ENCODE measurements around the gene CCDC149.

CCDC149 gene

DNA sequence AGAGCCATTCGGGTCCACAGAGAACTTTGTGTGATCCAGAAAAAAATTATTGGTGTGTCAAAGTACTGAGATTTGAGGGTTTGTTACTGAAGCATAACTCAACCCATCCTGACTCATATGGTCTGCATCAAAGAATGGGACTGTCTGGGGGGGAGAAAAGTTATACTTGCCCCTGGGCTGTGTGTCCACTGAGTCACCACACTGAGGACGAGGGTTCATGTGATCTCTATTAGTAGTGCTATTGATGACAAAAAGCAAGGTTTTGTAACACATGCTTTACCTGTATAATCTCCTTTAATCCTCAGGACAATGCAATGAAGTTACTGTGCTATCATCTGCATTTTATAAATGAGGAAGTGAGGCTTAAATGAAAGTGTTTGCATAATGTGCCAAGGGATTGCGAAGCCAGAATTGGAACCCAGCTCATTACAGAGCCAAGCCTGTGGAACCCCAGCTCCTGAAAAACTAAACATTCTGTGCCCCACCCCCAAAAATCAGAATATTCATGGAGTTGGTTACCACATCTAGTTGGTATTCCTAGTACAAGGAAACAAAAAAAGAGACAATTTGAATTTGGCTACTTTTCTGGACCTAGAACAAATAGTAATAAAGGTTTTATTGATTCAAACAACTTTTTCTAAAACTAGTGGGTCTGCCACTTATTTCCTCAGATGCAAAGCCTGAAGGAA lies 31.2 kb downstream of the CCDC149 start:
- no peak overlapping the region for H3K27ac Mint-ChIP-seq
- DNase-seq (ENCODE audit: low spot score in 2 of 2) = no peak
- H3K9me3 Mint-ChIP-seq = no peaks in the 10 kb centered on the region
- H3K36me3 Mint-ChIP-seq = no peaks in the 10 kb centered on the region
- no peaks in the 10 kb centered on the region for H3K4me1 Mint-ChIP-seq
- H3K27me3 Mint-ChIP-seq = peaks cover 5% of the 10 kb centered on the region
- no peak for ATAC-seq (ENCODE audit: low read depth)
- no peak overlapping the region for H3K4me3 Mint-ChIP-seq

DNA sequence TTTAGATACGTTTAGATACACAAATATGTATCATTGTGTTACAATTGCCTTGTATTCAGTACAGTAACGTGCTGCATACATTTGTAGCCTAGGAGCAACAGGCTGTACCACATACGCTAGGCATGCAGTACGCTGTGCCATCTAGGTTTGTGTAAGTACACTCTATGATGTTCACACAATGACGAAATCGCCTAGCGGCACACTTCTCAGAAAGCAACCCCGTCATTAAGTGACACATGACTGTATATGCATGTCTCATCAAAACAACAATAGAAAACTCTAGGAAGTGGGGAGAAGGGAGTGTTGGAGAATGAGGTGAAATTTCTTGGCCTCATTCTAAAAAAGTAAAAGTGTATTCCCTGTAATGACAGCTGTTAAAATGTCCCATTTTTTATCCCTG lies 32.7 kb downstream of the CCDC149 start:
- H3K36me3 Mint-ChIP-seq = no peaks in the 10 kb centered on the region
- DNase-seq (ENCODE audit: low spot score in 2 of 2) (no peak), ATAC-seq (ENCODE audit: low read depth) (no peak)
- H3K9me3 Mint-ChIP-seq = no peaks in the 10 kb centered on the region
- peaks cover 5% of the 10 kb centered on the region for H3K27me3 Mint-ChIP-seq
- H3K27ac Mint-ChIP-seq = no peak overlapping the region
- no peaks in the 10 kb centered on the region for H3K4me1 Mint-ChIP-seq
- no peak overlapping the region for H3K4me3 Mint-ChIP-seq

DNA sequence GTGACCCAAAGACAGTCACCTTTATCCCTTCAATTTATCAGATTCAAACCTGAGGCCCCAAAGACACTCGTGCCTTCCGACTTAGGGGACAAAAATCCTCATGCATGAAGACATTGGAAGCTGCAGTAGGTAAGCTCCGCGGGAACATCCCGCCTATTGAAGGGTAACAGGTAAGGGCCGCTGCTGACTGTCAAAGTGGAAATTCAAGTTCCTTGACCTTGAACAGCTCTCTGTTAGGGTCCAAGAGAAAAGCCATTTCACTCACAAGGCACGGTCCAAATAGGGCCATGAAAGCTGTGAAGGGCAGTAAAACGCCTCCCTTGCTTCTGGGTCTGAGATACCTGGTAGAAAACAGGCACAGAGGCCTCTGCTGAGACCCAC lies 34.2 kb downstream of the CCDC149 start:
- Mint-ChIP-seq H3K9me3 (no peaks in the 10 kb centered on the region), H3K4me1 (no peaks in the 10 kb centered on the region), H3K27me3 (peaks cover 2% of the 10 kb centered on the region), H3K27ac (no peak overlapping the region), H3K4me3 (no peak overlapping the region), H3K36me3 (no peaks in the 10 kb centered on the region)
- ATAC-seq (ENCODE audit: low read depth) = no peak
- no peak for DNase-seq (ENCODE audit: low spot score in 2 of 2)

DNA sequence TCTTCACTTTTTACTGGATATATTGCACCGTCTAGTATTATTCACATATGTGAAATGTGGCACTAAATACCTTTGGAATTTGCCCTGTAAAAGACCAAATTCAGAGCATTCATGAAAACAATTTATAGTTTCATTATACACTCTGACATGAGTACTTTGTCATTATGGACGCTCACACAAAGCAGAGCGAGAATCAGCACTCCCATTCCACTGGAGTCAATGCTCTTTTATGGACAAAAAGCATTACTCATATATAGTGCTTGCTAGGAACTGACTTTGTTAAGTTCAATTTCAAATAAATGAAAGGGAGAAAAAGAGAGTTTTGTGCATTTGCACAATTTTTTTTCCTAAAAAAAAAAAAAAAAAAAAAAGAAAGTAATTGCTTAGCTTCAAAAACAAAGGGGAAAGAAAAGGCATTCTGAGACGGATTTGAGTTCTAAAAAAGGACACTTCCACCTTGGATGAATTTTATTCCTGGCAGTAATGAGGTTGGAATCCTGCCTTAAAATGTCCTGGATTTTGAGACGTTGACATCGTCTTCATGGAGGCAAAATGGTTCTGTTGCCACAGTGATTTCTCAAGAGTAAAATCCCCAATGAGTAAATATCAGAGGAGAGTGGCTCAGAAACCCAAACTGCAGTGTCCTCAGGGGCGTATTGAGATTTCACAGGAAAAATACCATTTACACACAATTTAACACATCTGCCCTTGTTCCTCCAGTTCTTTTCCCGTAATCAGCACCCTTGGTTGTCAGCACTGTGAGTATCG lies 34.8 kb downstream of the CCDC149 start:
- Mint-ChIP-seq H3K4me1 (no peaks in the 10 kb centered on the region), H3K27ac (no peak overlapping the region), H3K9me3 (no peaks in the 10 kb centered on the region), H3K27me3 (peaks cover 2% of the 10 kb centered on the region), H3K4me3 (no peak overlapping the region), H3K36me3 (no peaks in the 10 kb centered on the region)
- DNase-seq (ENCODE audit: low spot score in 2 of 2) = no peak
- no peak for ATAC-seq (ENCODE audit: low read depth)

DNA sequence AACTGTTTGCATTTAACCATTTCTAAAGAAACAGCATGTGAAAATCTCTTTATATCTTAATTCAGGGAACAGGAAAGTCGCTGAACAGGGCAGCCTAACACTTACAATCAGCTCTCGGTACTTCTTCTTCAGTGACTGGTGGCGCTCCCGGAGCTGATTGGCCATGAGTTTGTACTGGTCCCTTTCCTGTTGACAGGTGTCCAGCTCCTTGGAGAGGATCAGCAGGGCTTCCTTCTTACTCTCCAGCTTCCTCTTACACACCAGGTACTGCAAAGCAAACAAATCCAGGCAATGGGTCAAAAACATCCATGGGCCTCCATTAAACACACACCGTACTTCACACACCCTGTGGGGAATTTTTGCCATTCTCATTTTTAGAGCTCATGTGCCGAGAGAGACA lies 36.4 kb downstream of the CCDC149 start:
- H3K4me1 Mint-ChIP-seq = no peaks in the 10 kb centered on the region
- no peak overlapping the region for H3K4me3 Mint-ChIP-seq
- H3K27ac Mint-ChIP-seq = no peak overlapping the region
- no peaks in the 10 kb centered on the region for H3K36me3 Mint-ChIP-seq
- DNase-seq (ENCODE audit: low spot score in 2 of 2) (no peak), ATAC-seq (ENCODE audit: low read depth) (no peak)
- no peaks in the 10 kb centered on the region for H3K9me3 Mint-ChIP-seq
- peaks cover 2% of the 10 kb centered on the region for H3K27me3 Mint-ChIP-seq

DNA sequence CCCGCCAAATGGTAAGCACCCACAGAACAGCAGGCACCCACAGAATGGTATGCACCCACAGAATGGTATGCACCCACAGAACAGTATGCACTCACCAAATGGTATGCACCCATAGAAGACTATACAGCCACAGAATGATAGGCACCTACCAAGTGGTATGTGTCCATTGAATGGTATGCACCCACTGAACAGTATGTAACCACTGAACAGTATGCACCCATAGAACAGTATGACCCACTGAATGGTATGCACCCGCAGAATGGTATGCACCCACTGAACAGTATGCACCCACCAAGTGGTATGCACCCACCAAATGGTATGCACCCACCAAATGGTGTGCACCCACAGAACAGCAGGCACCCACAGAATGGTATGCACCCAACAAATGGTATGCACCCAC lies 40.1 kb downstream of the CCDC149 start:
- ATAC-seq (ENCODE audit: low read depth) = no peak
- no peak overlapping the region for H3K27ac Mint-ChIP-seq
- H3K27me3 Mint-ChIP-seq = no peaks in the 10 kb centered on the region
- DNase-seq (ENCODE audit: low spot score in 2 of 2) = no peak
- H3K4me3 Mint-ChIP-seq = no peak overlapping the region
- H3K4me1 Mint-ChIP-seq = no peaks in the 10 kb centered on the region
- H3K9me3 Mint-ChIP-seq = no peaks in the 10 kb centered on the region
- H3K36me3 Mint-ChIP-seq = no peaks in the 10 kb centered on the region

DNA sequence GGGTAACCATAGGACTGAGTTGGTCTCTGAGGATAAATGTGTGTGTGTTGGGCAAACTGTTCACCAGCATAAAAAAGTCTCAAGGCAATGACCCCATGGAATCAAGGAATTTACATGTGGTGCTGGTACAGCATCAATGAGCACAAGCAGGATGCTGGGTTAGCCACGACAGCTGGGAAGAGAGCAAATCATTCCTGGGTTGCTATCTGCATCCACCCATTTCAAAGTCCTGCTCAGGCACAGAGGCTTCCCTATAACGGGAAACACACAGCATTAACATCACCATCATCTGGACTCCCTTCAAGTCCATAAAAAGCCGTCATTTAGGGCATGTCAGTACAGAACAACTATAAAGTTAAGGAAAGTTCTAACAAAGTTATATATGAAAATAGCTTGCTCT lies 41.6 kb downstream of the CCDC149 start:
- DNase-seq (ENCODE audit: low spot score in 2 of 2) (no peak), ATAC-seq (ENCODE audit: low read depth) (no peak)
- Mint-ChIP-seq H3K4me3 (no peak overlapping the region), H3K9me3 (no peaks in the 10 kb centered on the region), H3K27me3 (no peaks in the 10 kb centered on the region), H3K4me1 (no peaks in the 10 kb centered on the region), H3K27ac (no peak overlapping the region), H3K36me3 (no peaks in the 10 kb centered on the region)

DNA sequence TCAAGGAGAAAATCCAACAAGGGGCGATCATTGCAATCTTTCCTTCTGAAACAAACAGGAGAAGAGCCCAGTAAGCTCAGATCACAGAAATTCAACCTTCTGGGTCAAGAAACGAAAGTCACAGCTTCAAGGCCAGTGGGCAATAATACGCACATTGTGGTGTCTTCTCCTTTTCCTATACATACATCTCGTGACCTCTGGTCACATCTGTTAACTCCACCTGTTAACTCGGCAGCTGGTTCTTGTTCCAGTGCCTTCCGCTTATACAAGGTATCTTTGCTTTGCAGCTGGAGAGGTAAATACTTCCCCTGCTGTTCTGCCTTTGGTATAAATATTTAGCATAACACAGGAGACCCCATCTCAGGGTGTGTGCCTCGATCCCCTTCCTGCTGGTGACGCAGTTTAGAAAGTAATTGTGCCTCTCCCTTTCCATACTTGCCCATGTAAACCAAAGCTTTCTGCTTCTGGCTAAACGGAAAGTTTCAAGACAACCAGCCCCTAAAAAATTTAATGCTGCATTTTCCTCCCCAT lies 45.0 kb downstream of the CCDC149 start:
- DNase-seq (ENCODE audit: low spot score in 2 of 2) (no peak), ATAC-seq (ENCODE audit: low read depth) (no peak)
- Mint-ChIP-seq H3K4me1 (no peaks in the 10 kb centered on the region), H3K4me3 (no peak overlapping the region), H3K9me3 (peaks cover 2% of the 10 kb centered on the region), H3K36me3 (no peaks in the 10 kb centered on the region), H3K27me3 (no peaks in the 10 kb centered on the region), H3K27ac (no peak overlapping the region)

DNA sequence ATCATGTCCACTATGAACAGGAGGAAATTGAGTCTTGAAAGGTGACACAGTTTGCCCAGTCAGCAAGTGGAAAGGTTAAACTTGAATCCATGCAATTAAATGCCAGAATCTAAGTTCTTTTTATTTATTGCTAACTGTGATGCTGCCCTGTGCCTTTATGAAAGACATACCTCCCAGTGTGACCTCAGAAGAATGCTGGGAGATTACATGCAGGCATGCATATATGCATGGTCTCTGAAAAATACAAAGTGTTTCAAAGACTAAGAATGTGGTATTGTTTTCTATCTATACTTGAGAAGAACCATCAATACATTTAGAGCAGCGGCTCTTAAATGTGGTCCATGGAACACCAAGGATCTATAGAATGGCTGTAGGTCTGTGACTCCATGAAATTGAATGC lies 45.6 kb downstream of the CCDC149 start:
- Mint-ChIP-seq H3K9me3 (peaks cover 4% of the 10 kb centered on the region), H3K27me3 (no peaks in the 10 kb centered on the region), H3K4me1 (no peaks in the 10 kb centered on the region), H3K27ac (no peak overlapping the region), H3K4me3 (no peak overlapping the region), H3K36me3 (no peaks in the 10 kb centered on the region)
- DNase-seq (ENCODE audit: low spot score in 2 of 2) = no peak
- ATAC-seq (ENCODE audit: low read depth) = no peak

DNA sequence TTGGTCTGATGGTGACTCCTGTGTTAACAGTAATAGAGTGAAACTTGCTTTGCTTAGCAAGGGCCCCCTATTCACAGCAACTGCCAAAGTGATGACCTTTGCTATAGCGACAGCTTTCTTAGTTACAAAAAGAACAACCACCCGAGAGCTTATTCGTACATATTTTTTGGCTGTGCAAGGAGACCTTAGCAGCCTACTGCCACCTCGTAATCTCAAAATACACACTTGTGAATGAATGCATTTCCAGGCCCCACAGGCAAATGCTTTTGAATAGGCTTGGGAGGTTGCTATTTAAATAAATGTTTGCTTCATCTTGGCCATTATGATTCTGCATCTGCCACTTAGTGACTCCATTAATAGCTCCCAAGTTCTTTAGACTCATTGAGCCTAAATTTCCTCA lies 47.4 kb downstream of the CCDC149 start:
- H3K27me3 Mint-ChIP-seq = no peaks in the 10 kb centered on the region
- no peak overlapping the region for H3K27ac Mint-ChIP-seq
- DNase-seq (ENCODE audit: low spot score in 2 of 2) = no peak
- H3K4me1 Mint-ChIP-seq = no peaks in the 10 kb centered on the region
- no peak for ATAC-seq (ENCODE audit: low read depth)
- no peaks in the 10 kb centered on the region for H3K36me3 Mint-ChIP-seq
- peaks cover 8% of the 10 kb centered on the region for H3K9me3 Mint-ChIP-seq
- no peak overlapping the region for H3K4me3 Mint-ChIP-seq

DNA sequence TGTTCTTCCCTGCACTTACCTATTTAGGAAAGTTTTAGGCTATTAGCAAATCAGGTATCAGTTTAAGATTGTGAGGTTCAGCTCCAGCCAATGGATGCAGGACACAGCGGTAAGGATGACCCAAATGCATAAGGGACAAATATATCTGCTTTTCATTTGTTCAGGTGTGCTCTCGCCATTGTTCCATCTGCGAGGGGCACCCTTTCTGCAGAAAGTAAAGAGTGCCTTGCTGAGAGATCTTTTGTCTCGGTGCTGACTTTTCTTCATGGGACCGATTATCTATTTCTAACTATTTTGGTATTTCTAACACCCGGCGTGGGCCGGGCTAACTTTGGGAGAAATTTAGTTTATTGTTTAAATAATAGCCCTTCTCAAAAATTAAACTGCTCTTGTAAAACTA lies 49.0 kb downstream of the CCDC149 start:
- H3K4me3 Mint-ChIP-seq = no peak overlapping the region
- H3K36me3 Mint-ChIP-seq = no peaks in the 10 kb centered on the region
- no peaks in the 10 kb centered on the region for H3K4me1 Mint-ChIP-seq

DNA sequence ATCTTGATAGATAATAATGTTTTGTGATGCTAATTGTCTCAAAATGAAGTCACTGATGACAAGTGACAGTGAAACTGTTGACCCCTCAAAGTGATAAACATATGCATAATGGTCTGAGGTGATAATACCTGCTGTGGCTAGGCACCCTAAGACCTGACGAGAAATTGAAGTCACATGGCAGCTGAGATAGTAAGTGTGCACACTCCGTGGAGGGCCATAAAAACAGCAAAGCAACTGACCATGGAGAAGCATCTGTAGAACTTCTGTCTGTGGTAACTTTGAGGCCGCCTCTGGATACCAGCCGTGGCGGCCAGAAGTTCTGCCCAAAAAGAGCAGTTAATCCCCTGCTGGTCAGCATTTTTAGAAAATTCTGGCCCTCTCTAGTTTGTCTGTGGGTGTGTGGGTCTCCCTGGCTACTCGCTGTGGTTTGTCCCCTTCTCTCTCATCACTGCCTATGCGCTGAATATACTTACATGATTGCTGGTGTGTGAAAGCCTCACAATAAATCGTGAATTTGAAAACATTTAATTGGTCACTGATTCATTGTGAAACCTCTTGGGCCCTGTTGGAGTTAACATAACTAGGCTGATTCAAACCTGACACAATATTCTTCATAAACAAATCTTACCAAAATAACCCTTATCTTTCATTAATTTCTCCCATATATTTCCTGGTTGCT lies 50.6 kb downstream of the CCDC149 start:
- DNase-seq (ENCODE audit: low spot score in 2 of 2) (no peak), ATAC-seq (ENCODE audit: low read depth) (no peak)
- peaks cover 2% of the 10 kb centered on the region for H3K27me3 Mint-ChIP-seq
- no peaks in the 10 kb centered on the region for H3K36me3 Mint-ChIP-seq
- peaks cover 8% of the 10 kb centered on the region for H3K9me3 Mint-ChIP-seq
- H3K4me3 Mint-ChIP-seq = no peak overlapping the region
- H3K27ac Mint-ChIP-seq = no peak overlapping the region
- no peaks in the 10 kb centered on the region for H3K4me1 Mint-ChIP-seq

More for the DNA sequence above, 49.0 kb downstream of the CCDC149 start:
- peaks cover 8% of the 10 kb centered on the region for H3K9me3 Mint-ChIP-seq
- no peak overlapping the region for H3K27ac Mint-ChIP-seq
- DNase-seq (ENCODE audit: low spot score in 2 of 2) = no peak
- no peak for ATAC-seq (ENCODE audit: low read depth)
- H3K27me3 Mint-ChIP-seq = peaks cover 1% of the 10 kb centered on the region

DNA sequence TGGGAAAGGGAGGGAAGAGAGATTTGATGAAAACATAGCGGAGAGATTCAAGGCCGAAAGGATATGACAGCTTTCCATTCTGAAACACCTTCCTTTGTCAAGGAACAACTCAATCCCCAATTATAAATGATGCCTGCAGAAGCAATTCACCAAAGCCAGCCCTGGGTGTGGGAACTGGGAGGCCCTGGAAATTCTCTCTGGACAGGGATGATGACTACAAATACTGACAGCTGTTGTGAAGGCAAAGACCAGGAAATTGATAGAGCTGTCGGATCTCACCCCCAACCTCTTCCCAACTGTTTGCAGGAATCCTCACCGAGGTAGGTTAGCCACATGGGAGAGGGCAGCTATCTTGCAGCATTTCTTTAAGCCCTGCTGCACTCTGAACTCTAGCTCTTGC lies 54.3 kb downstream of the CCDC149 start:
- H3K4me1 Mint-ChIP-seq = no peaks in the 10 kb centered on the region
- no peak overlapping the region for H3K4me3 Mint-ChIP-seq
- H3K27me3 Mint-ChIP-seq = peaks cover 10% of the 10 kb centered on the region
- DNase-seq (ENCODE audit: low spot score in 2 of 2) (no peak), ATAC-seq (ENCODE audit: low read depth) (no peak)
- peaks cover 6% of the 10 kb centered on the region for H3K9me3 Mint-ChIP-seq
- no peak overlapping the region for H3K27ac Mint-ChIP-seq
- no peaks in the 10 kb centered on the region for H3K36me3 Mint-ChIP-seq

DNA sequence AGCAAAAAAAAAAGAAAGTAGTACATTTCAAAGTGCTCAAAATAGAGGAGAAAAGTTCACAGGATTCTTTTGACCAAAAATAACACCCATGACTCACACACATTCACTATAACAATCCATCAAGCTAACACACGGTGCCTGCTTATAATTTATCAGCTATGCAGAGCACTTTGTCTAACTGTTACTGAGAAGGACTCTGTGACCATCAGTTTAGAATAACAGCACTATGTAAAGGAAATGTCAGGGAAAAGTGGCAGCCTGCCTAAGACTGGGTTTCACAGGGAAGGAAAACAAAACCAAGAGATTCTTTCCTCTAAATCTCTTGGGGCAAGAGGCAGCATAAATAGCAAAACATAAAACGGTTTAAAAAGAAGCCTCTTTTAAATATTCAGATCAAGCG lies 54.8 kb downstream of the CCDC149 start:
- peaks cover 10% of the 10 kb centered on the region for H3K27me3 Mint-ChIP-seq
- no peak overlapping the region for H3K27ac Mint-ChIP-seq
- ATAC-seq (ENCODE audit: low read depth) (no peak), DNase-seq (ENCODE audit: low spot score in 2 of 2) (no peak)
- H3K9me3 Mint-ChIP-seq = peaks cover 6% of the 10 kb centered on the region
- H3K4me3 Mint-ChIP-seq = no peak overlapping the region
- no peaks in the 10 kb centered on the region for H3K36me3 Mint-ChIP-seq
- H3K4me1 Mint-ChIP-seq = no peaks in the 10 kb centered on the region

Measured in memory B cell (primary cell).